GM18498 (cell line): ENCODE data around the gene CD44.
"Not testable (repeated sequence)": the region's sequence is repeated elsewhere in the genome, so short reads cannot be mapped to it uniquely, and the experiment has no call there.

ENCODE experiments used
- ATAC-seq: cut with Tn5 transposase; IDR thresholded peaks from one replicate; pipeline ENCODE4 v1.9.1; 2021; ENCODE audit warnings: mild to moderate bottlenecking, moderate library complexity; ENCODE audit not compliant: unreplicated experiment

The CD44 gene

DNA sequence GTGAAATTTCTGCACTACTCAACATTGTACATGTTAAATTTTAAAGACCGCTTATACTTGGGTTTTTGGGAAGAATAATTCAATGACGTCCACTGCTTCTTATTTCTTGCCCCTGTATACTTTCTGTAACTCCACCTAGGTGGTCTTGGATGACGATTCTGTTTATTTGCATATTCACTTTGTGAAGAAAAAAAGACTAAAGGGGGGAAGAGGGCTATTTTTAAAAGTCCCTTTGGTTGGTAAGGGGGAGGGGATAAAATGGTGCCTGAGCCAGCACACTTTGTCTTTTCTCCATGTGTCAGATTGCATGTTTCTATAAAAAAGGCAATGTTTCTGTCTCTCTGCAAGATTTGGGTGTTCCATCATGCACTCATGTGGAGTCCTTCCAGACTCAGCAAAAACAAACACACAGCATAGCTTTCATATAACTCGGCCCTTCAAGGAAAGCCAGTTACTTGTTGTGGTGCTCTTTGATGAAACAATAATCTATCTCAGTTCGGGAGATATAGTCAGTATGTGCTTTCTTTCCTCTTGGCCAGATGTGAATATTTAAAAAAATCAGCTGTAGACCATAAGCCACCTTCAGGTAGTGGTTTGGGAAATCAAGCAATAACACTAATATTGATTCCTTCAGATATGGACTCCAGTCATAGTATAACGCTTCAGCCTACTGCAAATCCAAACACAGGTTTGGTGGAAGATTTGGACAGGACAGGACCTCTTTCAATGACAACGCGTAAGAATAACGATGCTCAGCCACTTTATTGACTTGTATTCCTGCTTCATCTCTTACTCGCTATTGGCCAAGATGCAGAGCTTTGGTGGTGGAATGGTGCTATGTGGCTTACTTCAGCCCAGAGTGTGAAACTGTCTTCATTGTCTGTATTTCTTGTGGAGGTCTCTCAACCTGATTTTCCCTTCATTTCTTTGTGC lies 68.8 kb downstream of the CD44 start:
- no peak for ATAC-seq

- no peak for ATAC-seq
Measured at GRCh38 chr11:35208795-35209194, 69.8 kb downstream of the CD44 start.

GRCh38 chr11:35210876-35211546 lies 72.0 kb downstream of the CD44 start:
- no peak for ATAC-seq

- ATAC-seq: no peak
Measured at GRCh38 chr11:35211952-35212351, 73.0 kb downstream of the CD44 start.

DNA sequence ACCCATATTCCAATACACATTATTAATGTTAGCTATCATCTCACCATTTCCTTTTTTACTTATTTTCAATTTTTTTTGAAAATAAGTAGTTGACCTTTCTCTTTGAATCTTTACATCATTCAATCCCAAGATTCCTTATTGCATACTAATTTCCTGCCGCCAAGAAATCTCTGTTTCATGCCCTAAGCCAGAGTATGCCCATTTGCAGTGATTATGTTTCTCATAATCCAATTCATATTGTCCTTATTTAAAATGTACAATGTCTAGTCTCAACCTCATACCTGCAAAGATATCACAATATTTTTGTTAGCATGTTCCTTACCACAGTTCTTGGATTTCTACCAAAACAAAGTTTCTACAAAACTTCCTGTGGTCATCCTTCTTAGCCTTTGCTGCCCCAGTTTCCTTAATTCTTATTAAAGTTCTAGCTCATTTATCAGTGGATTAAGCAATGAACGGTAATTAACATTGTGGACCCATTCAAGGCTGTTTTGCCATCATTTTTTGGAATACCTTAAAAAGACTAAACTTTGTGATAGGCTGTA lies 75.3 kb downstream of the CD44 start:
- no peak for ATAC-seq

- ATAC-seq: no peak
Measured at GRCh38 chr11:35214792-35215193, 75.8 kb downstream of the CD44 start.

DNA sequence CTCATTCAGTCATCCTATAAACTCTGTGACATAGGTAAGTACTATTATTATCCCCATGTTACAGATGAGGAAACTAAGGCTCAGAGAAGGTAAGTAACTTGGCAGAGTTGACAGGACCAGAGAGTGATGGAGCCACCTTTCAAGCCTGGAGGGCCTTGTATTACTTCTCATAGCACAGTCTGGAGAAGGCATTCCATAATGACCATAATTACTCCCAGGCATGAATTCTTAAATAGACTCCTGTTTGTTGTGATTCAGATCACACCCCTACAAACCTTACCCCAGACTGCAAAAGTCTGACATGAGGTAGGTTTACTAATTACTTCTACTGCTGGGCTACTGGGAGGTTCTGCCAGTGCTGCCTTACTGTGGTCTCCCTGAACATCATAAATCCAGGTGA lies 77.0 kb downstream of the CD44 start:
- ATAC-seq: no peak

DNA sequence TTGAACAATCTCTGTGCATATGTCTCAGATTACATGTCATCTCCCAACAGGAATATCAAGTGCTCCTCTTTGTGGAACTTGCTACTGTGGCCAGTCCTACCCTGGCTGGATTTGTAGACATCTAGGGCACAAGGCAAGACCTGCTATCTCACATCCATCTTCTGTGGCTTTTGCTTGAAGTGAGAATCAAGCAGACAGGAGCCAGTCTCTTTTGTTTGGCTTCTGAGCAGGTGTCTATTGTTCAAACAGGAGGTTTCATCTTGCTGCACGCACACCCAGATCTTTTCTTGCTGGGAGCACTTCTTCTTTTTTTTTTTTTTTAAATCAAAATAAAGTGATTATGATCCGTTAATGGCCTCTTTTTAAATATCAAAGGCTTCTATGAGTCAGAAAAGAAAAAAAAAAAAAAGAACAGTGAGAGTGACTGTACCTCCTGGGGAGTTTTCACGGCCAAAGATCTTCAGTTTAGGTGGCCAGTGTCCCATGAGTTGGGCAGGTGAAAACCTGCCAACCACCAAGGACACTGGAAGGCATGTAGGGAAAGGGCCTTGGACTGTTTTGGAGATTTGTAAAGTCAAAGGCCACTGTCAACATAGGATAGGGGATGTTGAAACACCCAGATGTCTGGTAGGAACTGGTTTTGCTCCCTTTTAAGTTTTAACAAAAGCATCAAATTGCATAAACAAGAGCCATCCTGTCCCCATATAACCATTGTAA lies 78.1 kb downstream of the CD44 start:
- ATAC-seq: no peak

DNA sequence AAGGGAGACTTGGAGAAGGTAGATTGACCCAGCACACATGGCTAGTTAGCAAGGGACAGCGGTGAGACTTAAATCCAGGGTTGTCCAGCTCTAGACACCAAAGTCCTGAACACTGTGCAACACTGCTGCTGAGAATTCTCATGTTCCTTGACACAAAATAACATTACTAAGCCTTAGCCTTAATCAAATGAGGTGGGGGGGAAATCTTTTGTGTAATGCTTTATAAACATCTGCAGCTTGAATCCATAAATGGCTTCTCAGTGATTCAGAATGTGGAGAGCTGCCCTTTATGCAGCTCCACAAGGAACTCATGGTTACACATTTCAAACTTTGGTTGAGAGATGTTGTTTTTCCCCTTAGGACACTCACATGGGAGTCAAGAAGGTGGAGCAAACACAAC lies 80.0 kb downstream of the CD44 start:
- no peak for ATAC-seq

DNA sequence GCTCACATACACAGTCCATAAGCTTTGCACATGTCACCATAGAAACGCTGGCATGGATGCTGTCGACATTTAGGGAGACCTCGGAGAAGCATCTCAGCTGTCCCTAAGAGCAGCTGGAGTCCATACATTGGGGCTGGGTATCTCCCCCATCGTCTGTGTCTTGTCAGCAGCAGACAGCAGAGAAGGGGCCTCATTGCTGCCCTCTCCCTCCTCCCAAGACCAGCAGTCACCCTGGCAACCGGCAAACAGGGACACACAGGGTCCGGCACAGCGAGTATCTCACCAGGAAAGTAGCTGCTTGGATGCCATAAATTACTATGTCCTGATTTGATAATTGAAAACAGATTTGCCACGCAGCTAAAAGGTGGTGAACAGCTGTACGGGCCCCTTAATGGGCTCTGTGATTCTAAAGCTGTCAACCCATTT lies 84.4 kb downstream of the CD44 start:
- no peak for ATAC-seq

DNA sequence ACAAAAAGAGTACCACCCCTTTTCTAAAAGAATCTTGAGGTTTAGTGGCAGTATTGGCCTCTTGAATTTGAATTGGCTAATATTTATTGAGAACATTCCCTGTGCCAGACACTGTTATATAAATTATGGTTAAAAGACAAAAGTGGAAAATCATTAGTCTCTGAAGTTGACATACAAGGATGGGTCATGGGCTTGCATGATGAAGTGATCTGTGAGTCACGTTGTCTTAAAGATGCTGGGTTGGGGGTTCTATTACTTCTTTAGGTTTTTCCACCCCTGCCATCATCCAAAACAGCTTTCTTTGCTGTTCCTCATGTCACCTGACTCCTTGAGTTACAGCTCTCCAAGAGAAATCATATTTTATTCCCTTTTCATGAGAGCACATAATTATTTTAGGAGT lies 85.0 kb downstream of the CD44 start:
- no peak for ATAC-seq

DNA sequence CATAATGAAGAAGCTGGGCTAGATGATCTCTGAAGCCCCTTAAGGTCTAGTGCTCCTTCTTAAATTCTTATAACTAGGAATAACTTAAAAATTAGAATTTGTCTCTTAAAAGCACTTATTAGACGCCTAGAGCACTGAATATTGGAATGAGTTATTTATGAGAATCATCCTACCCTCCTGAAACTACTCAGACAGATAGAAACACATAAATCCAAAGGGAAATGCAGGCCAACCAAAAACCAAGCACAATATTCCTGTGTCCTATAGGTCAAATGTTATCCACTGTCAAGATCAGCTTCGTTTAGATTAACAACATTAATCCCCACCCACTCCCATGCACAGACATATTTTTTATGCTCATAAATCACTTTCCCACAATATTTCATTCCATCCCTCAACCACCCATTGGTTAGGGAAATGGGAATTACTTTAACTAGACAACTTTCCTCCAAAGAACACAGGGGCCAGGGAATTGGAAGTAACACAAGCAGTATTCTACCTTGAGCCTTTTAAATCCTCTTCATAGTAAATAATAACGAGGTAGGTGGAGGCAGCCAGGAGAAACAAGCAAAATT lies 87.1 kb downstream of the CD44 start:
- ATAC-seq: no peak

DNA sequence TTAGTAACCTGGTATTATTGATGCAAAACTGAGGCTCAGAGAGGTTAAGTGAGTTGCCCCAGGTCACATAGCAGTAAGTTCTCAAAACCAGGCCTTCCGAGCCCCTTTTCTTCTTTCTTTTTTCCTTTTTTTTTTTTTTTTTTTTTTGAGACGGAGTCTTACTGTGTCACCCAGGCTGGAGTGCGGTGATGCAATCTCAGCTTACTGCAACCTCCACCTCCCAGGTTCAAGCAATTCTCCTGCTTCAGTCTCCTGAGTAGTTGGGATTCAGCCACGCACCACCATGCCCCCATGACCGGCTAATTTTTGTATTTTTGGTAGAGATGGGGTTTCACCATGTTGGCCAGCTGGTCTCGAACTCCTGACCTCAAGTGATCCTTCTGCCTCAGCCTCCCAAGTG lies 87.8 kb downstream of the CD44 start:
- ATAC-seq: not testable (repeated sequence)

DNA sequence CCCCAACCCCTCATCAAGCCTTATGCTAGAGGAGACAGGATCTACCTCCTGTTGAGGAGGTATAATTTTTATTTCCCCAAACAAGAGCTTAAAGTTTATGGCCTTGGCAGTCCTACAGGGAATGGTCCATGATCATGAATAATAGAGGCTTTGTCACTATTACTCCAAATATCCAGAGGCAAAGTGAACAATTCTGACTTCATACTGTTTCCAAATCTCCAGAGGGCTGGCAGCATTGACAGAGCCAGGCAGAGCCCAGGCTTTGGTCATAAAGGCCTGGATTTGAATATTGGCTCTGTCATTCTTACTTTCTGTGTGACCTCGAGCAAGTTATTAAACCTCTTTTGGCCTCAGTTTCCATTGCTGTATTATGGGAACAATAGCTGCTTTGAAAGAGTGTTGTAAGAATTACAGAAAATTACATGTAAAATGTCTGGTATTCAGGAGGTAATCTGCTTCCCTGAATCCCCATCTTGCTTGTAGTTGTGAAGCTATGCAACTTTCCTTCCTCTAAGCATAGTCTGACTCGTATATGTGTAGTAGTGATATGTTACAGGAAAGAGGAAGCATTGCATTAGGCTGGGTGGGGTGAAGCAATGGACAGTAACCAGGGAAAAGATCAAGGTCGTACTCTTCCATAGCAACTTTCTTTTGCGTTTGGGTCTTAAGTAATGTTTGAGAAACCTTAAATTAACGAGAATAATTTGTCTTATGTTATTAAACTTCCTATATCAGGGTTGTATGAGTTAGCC lies 88.8 kb downstream of the CD44 start:
- ATAC-seq: no peak

DNA sequence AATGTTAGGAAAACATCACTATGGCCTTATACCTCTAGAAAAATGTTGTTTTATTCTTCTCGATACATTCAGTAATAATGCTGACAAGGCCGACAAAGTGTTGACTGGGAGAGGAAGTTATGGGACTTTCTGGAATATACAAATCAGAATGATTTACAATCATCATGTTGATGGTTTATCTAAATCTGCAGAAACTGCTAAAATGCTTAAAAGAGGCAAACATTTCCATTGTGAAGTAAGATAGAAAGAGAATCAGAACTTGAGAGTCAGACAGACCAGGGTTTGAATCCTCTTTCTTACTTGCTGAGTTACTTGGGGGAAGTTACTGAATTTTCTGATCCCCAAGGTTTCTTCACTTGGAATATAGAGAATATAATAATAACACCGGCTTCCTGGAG lies 89.4 kb downstream of the CD44 start:
- no peak for ATAC-seq

DNA sequence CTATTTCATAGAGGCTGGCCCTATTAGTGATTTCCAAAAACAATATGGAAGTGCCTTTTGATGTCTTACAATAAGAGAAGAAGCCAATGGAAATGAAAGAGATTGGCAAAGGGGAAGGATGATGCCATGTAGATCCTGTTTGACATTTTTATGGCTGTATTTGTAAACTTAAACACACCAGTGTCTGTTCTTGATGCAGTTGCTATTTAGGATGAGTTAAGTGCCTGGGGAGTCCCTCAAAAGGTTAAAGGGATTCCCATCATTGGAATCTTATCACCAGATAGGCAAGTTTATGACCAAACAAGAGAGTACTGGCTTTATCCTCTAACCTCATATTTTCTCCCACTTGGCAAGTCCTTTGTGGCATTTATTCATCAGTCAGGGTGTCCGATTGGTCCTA lies 91.4 kb downstream of the CD44 start:
- ATAC-seq: no peak

DNA sequence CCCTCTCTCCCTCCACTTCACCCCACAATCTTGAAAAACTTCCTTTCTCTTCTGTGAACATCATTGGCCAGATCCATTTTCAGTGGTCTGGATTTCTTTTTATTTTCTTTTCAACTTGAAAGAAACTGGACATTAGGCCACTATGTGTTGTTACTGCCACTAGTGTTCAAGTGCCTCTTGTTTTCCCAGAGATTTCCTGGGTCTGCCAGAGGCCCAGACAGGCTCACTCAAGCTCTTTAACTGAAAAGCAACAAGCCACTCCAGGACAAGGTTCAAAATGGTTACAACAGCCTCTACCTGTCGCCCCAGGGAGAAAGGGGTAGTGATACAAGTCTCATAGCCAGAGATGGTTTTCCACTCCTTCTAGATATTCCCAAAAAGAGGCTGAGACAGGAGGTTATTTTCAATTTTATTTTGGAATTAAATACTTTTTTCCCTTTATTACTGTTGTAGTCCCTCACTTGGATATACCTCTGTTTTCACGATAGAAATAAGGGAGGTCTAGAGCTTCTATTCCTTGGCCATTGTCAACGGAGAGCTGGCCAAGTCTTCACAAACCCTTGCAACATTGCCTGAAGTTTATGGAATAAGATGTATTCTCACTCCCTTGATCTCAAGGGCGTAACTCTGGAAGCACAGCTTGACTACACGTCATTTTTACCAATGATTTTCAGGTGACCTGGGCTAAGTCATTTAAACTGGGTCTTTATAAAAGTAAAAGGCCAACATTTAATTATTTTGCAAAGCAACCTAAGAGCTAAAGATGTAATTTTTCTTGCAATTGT lies 92.3 kb downstream of the CD44 start:
- no peak for ATAC-seq

GRCh38 chr11:35232891-35233330 lies 93.9 kb downstream of the CD44 start:
- no peak for ATAC-seq

- no peak for ATAC-seq
Measured at GRCh38 chr11:35233518-35233917, 94.5 kb downstream of the CD44 start.
